ENCODE results near the gene ROBO1.

GRCh38 chr3:78604341-78604740 is 1163.5 kb downstream of the ROBO1 start:
- TF ChIP-seq, protein P1, sequence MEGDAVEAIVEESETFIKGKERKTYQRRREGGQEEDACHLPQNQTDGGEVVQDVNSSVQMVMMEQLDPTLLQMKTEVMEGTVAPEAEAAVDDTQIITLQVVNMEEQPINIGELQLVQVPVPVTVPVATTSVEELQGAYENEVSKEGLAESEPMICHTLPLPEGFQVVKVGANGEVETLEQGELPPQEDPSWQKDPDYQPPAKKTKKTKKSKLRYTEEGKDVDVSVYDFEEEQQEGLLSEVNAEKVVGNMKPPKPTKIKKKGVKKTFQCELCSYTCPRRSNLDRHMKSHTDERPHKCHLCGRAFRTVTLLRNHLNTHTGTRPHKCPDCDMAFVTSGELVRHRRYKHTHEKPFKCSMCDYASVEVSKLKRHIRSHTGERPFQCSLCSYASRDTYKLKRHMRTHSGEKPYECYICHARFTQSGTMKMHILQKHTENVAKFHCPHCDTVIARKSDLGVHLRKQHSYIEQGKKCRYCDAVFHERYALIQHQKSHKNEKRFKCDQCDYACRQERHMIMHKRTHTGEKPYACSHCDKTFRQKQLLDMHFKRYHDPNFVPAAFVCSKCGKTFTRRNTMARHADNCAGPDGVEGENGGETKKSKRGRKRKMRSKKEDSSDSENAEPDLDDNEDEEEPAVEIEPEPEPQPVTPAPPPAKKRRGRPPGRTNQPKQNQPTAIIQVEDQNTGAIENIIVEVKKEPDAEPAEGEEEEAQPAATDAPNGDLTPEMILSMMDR (IDR thresholded peaks at IDR 0.05; ENCODE audit: insufficient read depth, low read depth, low read length): no peak
- no peak for TF ChIP-seq EZH2 (IDR thresholded peaks at IDR 0.05; ENCODE audit: insufficient read depth, low read length)
